DMS153 (cell line): ENCODE results near the gene ATP2C2.
"Not testable (repeated sequence)": the region's sequence is repeated elsewhere in the genome, so short reads cannot be mapped to it uniquely, and the experiment has no call there.

Source experiments
- DNase-seq: peaks from one replicate; lab custom pipeline; 2025; lab: John Stamatoyannopoulos, UW

The ATP2C2 gene

GRCh38 chr16:84367750-84368307 lies 509 bp upstream of the ATP2C2 start:
- DNase-seq: peak; percentile 54

GRCh38 chr16:84369105-84369504 lies 767 bp downstream of the ATP2C2 start:
- no peak for DNase-seq

- peak; percentile 84 for DNase-seq
Observed at GRCh38 chr16:84369938-84370627, 1.7 kb downstream of the ATP2C2 start.

- peak; percentile 35 for DNase-seq
Observed at GRCh38 chr16:84370723-84371552, 2.6 kb downstream of the ATP2C2 start.

GRCh38 chr16:84371553-84371865 lies 3.2 kb downstream of the ATP2C2 start:
- DNase-seq: no peak

- DNase-seq: no peak
Observed at GRCh38 chr16:84373907-84374489, 5.7 kb downstream of the ATP2C2 start.

GRCh38 chr16:84378099-84378498 lies 9.8 kb downstream of the ATP2C2 start:
- no peak for DNase-seq

- DNase-seq: no peak
Observed at GRCh38 chr16:84378567-84378966, 10.2 kb downstream of the ATP2C2 start.

- DNase-seq: no peak
Observed at GRCh38 chr16:84379008-84379708, 10.8 kb downstream of the ATP2C2 start.

- DNase-seq: no peak
Observed at GRCh38 chr16:84379709-84380362, 11.5 kb downstream of the ATP2C2 start.

- DNase-seq: no peak
Observed at GRCh38 chr16:84380405-84380804, 12.1 kb downstream of the ATP2C2 start.

GRCh38 chr16:84382396-84382795 lies 14.1 kb downstream of the ATP2C2 start:
- no peak for DNase-seq

GRCh38 chr16:84383106-84383505 lies 14.8 kb downstream of the ATP2C2 start:
- DNase-seq: no peak

GRCh38 chr16:84386047-84386446 lies 17.7 kb downstream of the ATP2C2 start:
- no peak for DNase-seq

- DNase-seq: no peak
Observed at GRCh38 chr16:84387021-84387420, 18.7 kb downstream of the ATP2C2 start.

- no peak for DNase-seq
Observed at GRCh38 chr16:84390131-84390785, 21.9 kb downstream of the ATP2C2 start.

GRCh38 chr16:84391151-84392030 lies 23.1 kb downstream of the ATP2C2 start:
- no peak for DNase-seq

- no peak for DNase-seq
Observed at GRCh38 chr16:84392031-84392360, 23.7 kb downstream of the ATP2C2 start.

GRCh38 chr16:84396082-84396481 lies 27.7 kb downstream of the ATP2C2 start:
- not testable (repeated sequence) for DNase-seq

- no peak for DNase-seq
Observed at GRCh38 chr16:84396537-84397008, 28.2 kb downstream of the ATP2C2 start.
